Heart left ventricle (tissue), 16 donors: ENCODE results near the gene SLU7. TPM values are rescaled to one million over a fixed set of nuclear protein-coding genes. Genes with fewer than 3 reads are reported as not detected.

Source experiments
- ATAC-seq, 4 donors: fragments of 200-7000 bp; cut with Tn5 transposase; one replicate each; pipeline ENCODE4 v1.9.1; 2020 to 2022; ENCODE audit warnings: moderate library complexity in 4 of 4, mild to moderate bottlenecking in 3 of 4, moderate number of reproducible peaks in 1 of 4
- DNase-seq, 5 donors: peaks; one replicate each; pipeline ENCODE4 v3.0.0-alpha.2; 2020
- H3K27ac ChIP-seq, 12 donors: fragments of 200-600 bp; sonication (generic) in 4 of 12; one replicate each; pipeline versions ENCODE4 v1.5.0 to v1.8.0; 2016 to 2022; ENCODE audit warnings: mild to moderate bottlenecking in 2 of 12
- H3K27me3 ChIP-seq, 9 donors: fragments of 200-600 bp; sonication (generic) in 2 of 9; one replicate each; pipeline versions ENCODE4 v1.5.1 to v1.8.0; 2016 to 2022; ENCODE audit warnings: mild to moderate bottlenecking in 3 of 9
- H3K36me3 ChIP-seq, 9 donors: fragments of 200-600 bp; sonication (generic) in 2 of 9; one replicate each; pipeline versions ENCODE4 v1.5.0 to v1.8.0; 2018 to 2022; ENCODE audit warnings: mild to moderate bottlenecking in 2 of 9
- H3K4me1 ChIP-seq, 12 donors: fragments of 200-600 bp; sonication (generic) in 4 of 12; one replicate each; pipeline versions ENCODE4 v1.5.0 to v1.8.0; 2016 to 2022; ENCODE audit warnings: mild to moderate bottlenecking in 3 of 12
- H3K4me3 ChIP-seq, 12 donors: fragments of 200-600 bp; sonication (generic) in 4 of 12; one replicate each; pipeline versions ENCODE4 v1.5.0 to v1.8.0; 2017 to 2022; ENCODE audit warnings: mild to moderate bottlenecking in 9 of 12, moderate library complexity in 4 of 12
- H3K9me3 ChIP-seq, 12 donors: fragments of 200-600 bp; sonication (generic) in 4 of 12; one replicate each; pipeline versions ENCODE4 v1.5.0 to v1.8.0; 2016 to 2022; ENCODE audit warnings: mild to moderate bottlenecking in 1 of 12
- CTCF ChIP-seq, 12 donors: fragments of 200-600 bp; sonication (generic) in 4 of 12; IDR thresholded peaks; one replicate each; pipeline versions ENCODE4 v1.5.0 to v1.8.0; 2018 to 2022; ENCODE audit warnings: antibody characterized with exemption in 12 of 12, mild to moderate bottlenecking in 5 of 12
- POLR2A ChIP-seq, 2 donors: fragments of 450-650 bp; IDR thresholded peaks; one replicate each; pipeline ENCODE4 v1.6.1; 2017; ENCODE audit warnings: antibody characterized with exemption in 2 of 2, mild to moderate bottlenecking in 2 of 2, moderate library complexity in 2 of 2
- WGBS, 4 donors: extraction: QIAGEN DNeasy Blood & Tissue Kit in 2 of 4; methylation state at CpG; one replicate each; pipeline versions ENCODE4 v1.1.5 to v1.1.7; 2013 to 2018; 5-methylcytosine and 5-hydroxymethylcytosine counted together
- intact Hi-C, 10 donors: fragments of 100-400 bp; cut with DNase I; formaldehyde crosslinking; loops; one replicate each; pipeline versions ENCODE4 v1.11.1 to v1.14.2; 2022
- polyA plus RNA-seq, 2 donors: library from polyadenylated mRNA; stranded (reverse); fragments of 200-250 nt; gene quantifications; one replicate each; pipeline ENCODE4 v1.2.3, GENCODE V29; 2013
- total RNA-seq, 9 donors: library from RNA; depleted of rRNA in 2 of 9; stranded (reverse); fragments of >200 nt in 2 of 9; fragmentation: NEBNext Ultra II Directional in 3 of 9; extraction: Animal tissue kit (Norgen Biotek cat#: 25700) in 3 of 9; gene quantifications; one replicate each; pipeline versions ENCODE4 v1.1.0 to v1.2.4, GENCODE V29; 2016 to 2023
- donor health status: ischemic (EF 13 %, LVEDD 7.1; RV severe dilation, severe dysfunction).
- donor health status: healthy with polysubstance abuse.
- donor health status: DM: no; HTN: yes; CAD: no.
- donor health status: DM: no; HTN: no; CAD: no.
- donor health status: ischemic (EF 25% LVEDD 6.9; RV normal size, moderate dysfunction).
- donor health status: ischemic (EF 25% LVEDD 5.7; RV mildly dilated, moderate dysfunction).
- donor health status: healthy.
- donor health status: DM: yes; HTN: yes; CAD: no.
- donor health status: ischemic (EF 35%, LVEDD 5.7; RV mildly dilated, moderate dysfunction).
- donor health status: nonischemic (EF 11% LVEDD 7.7; RV severe dilation, severe dysfunction).
- donor health status: DM: yes; HTN: yes; CAD: no.
- donor health status: PGD.
- donor health status: ischemic (EF 29% LVEDD 5.4; RV normal size, mild dysfunction).
- donor health status: nonischemic (EF 23%, LVEDD 6.1; RV moderate dilation, normal function).

Gene SLU7
- total and polyA plus RNA-seq, 11 donors, result 22.7 to 81.6 (median 44.0) TPM

GRCh38 chr5:160436017-160436416 lies 17.1 kb upstream of the SLU7 start:
- no peaks in the 10 kb centered on the region for H3K36me3 ChIP-seq
- no peak for DNase-seq
- no peak overlapping the region for H3K4me3 ChIP-seq
- H3K27ac ChIP-seq, result no peak overlapping the region
- peaks cover 0 to 16% (median 6%) of the 10 kb centered on the region in 12 donors for H3K4me1 ChIP-seq
- peaks cover 0 to 3% (median 0%) of the 10 kb centered on the region in 9 donors for H3K27me3 ChIP-seq
- ATAC-seq, result no peak
- H3K9me3 ChIP-seq, result no peaks in the 10 kb centered on the region
- WGBS, 4 donors, result 84 to 92% (median 91%) methylated on average over 4 of the region's 4 CpGs
- TF ChIP-seq CTCF (IDR thresholded peaks at IDR 0.05) (no peak), POLR2A (IDR thresholded peaks at IDR 0.05) (no peak)
- intact Hi-C loops, result loop anchor here in 2 of 10 donors (5.0 to 10.0 kb wide), 2 partner anchors 69 to 71 kb away; no protein-coding TSS in a partner anchor

GRCh38 chr5:160435532-160435931 lies 16.7 kb upstream of the SLU7 start:
- H3K4me3 ChIP-seq, result no peak overlapping the region
- no peak overlapping the region for H3K27ac ChIP-seq
- DNase-seq, result no peak
- H3K27me3 ChIP-seq, result peaks cover 0 to 3% (median 0%) of the 10 kb centered on the region in 9 donors
- TF ChIP-seq CTCF (IDR thresholded peaks at IDR 0.05) (no peak), POLR2A (IDR thresholded peaks at IDR 0.05) (no peak)
- no peaks in the 10 kb centered on the region for H3K9me3 ChIP-seq
- WGBS, 4 donors, result 74 to 90% (median 81%) methylated on average over 1 of the region's 1 CpG
- no peaks in the 10 kb centered on the region for H3K36me3 ChIP-seq
- intact Hi-C loops, result loop anchor here in 2 of 10 donors (5.0 to 10.0 kb wide), 2 partner anchors 69 to 72 kb away; no protein-coding TSS in a partner anchor
- peaks cover 0 to 11% (median 6%) of the 10 kb centered on the region in 12 donors for H3K4me1 ChIP-seq
- ATAC-seq, result no peak

GRCh38 chr5:160434022-160434531 lies 15.2 kb upstream of the SLU7 start:
- H3K4me1 ChIP-seq, result peaks cover 0 to 8% (median 6%) of the 10 kb centered on the region in 12 donors
- WGBS, 4 donors, result 73 to 78% (median 74%) methylated on average over 9 of the region's 9 CpGs
- no peak for TF ChIP-seq CTCF (IDR thresholded peaks at IDR 0.05)
- TF ChIP-seq POLR2A (IDR thresholded peaks at IDR 0.05), result no peak
- intact Hi-C loops, result loop anchor here in 1 of 10 donors (10.0 kb wide), 1 partner anchor 71 kb away; no protein-coding TSS in a partner anchor
- no peak overlapping the region for H3K27ac ChIP-seq
- no peak overlapping the region for H3K4me3 ChIP-seq
- H3K36me3 ChIP-seq, result no peaks in the 10 kb centered on the region
- peaks cover 0 to 3% (median 0%) of the 10 kb centered on the region in 9 donors for H3K27me3 ChIP-seq
- no peak for ATAC-seq
- DNase-seq, result no peak
- no peaks in the 10 kb centered on the region for H3K9me3 ChIP-seq

- H3K27ac ChIP-seq, result no peak overlapping the region
- H3K27me3 ChIP-seq, result peaks cover 0 to 3% (median 0%) of the 10 kb centered on the region in 9 donors
- 91 to 94% (median 92%) methylated on average over 7 of the region's 7 CpGs for WGBS, 4 donors
- ATAC-seq (no peak), DNase-seq (no peak)
- no peaks in the 10 kb centered on the region for H3K4me1 ChIP-seq
- intact Hi-C loops, result loop anchor here in 1 of 10 donors (10.0 kb wide), 1 partner anchor 72 kb away; no protein-coding TSS in a partner anchor
- no peak for TF ChIP-seq POLR2A (IDR thresholded peaks at IDR 0.05)
- no peak for TF ChIP-seq CTCF (IDR thresholded peaks at IDR 0.05)
- H3K4me3 ChIP-seq, result no peak overlapping the region
- H3K36me3 ChIP-seq, result peaks cover 0 to 9% (median 0%) of the 10 kb centered on the region in 9 donors
- no peaks in the 10 kb centered on the region for H3K9me3 ChIP-seq
Observed at GRCh38 chr5:160432787-160433186, 13.9 kb upstream of the SLU7 start.
